ENCODE measurements around the gene SESN1.

SESN1 gene

GRCh38 chr6:109014606-109015005, 80.0 kb downstream of the SESN1 start:
- TF ChIP-seq CTCF (IDR thresholded peaks at IDR 0.05) = no peak

GRCh38 chr6:109013656-109014305, 80.9 kb downstream of the SESN1 start:
- TF ChIP-seq CTCF (IDR thresholded peaks at IDR 0.05) = no peak

GRCh38 chr6:109010705-109011102, 83.9 kb downstream of the SESN1 start:
- TF ChIP-seq CTCF (IDR thresholded peaks at IDR 0.05) = no peak

GRCh38 chr6:109009962-109010704, 84.5 kb downstream of the SESN1 start:
- no peak for TF ChIP-seq CTCF (IDR thresholded peaks at IDR 0.05)

GRCh38 chr6:109009236-109009961, 85.2 kb downstream of the SESN1 start:
- no peak for TF ChIP-seq CTCF (IDR thresholded peaks at IDR 0.05)

- TF ChIP-seq CTCF (IDR thresholded peaks at IDR 0.05) = no peak
Observed at GRCh38 chr6:109008537-109009235, 86.0 kb downstream of the SESN1 start.

GRCh38 chr6:109008054-109008453, 86.6 kb downstream of the SESN1 start:
- no peak for TF ChIP-seq CTCF (IDR thresholded peaks at IDR 0.05)
